KMS-11 (cell line): ENCODE measurements around the gene MAML2.

ENCODE experiments used
- H2AFZ ChIP-seq: fragments of 200-600 bp; sonication (generic); 2 replicates; pipeline ENCODE4 v1.6.1; 2016; ENCODE audit warnings: antibody characterized with exemption, mixed run types, low read depth
- H3K27ac ChIP-seq: fragments of 200-600 bp; sonication (generic); 2 replicates; pipeline ENCODE4 v1.6.1; 2016; ENCODE audit warnings: mild to moderate bottlenecking, mixed run types
- H3K27me3 ChIP-seq: fragments of 200-600 bp; sonication (generic); 2 replicates; pipeline ENCODE4 v1.6.1; 2017; ENCODE audit warnings: mild to moderate bottlenecking, low read depth, mixed run types, moderate library complexity; ENCODE audit not compliant: insufficient read depth
- H3K36me3 ChIP-seq: fragments of 200-600 bp; sonication (generic); 2 replicates; pipeline ENCODE4 v1.6.1; 2017; ENCODE audit warnings: mild to moderate bottlenecking, mixed run types; ENCODE audit not compliant: insufficient read depth
- H3K4me1 ChIP-seq: fragments of 200-600 bp; sonication (generic); 2 replicates; pipeline ENCODE4 v1.6.1; 2016; ENCODE audit warnings: mild to moderate bottlenecking, low read depth, mixed run types; ENCODE audit not compliant: poor library complexity, severe bottlenecking
- H3K4me2 ChIP-seq: fragments of 200-600 bp; sonication (generic); 2 replicates; pipeline ENCODE4 v1.7.0; 2016; ENCODE audit warnings: mild to moderate bottlenecking, mixed run types
- H3K4me3 ChIP-seq: fragments of 200-600 bp; sonication (generic); IDR thresholded peaks from 2 replicates; pipeline ENCODE4 v1.6.1; 2017; ENCODE audit warnings: low read depth, low read length, mixed read lengths; ENCODE audit not compliant: insufficient read depth
- H3K79me2 ChIP-seq: fragments of 200-600 bp; sonication (generic); 2 replicates; pipeline ENCODE4 v1.6.1; 2016; ENCODE audit warnings: low read depth, mixed run types; ENCODE audit not compliant: insufficient read depth
- H3K9ac ChIP-seq: fragments of 200-600 bp; sonication (generic); 2 replicates; pipeline ENCODE4 v1.6.1; 2016; ENCODE audit warnings: mild to moderate bottlenecking, mixed run types
- H4K20me1 ChIP-seq: fragments of 200-600 bp; sonication (generic); 2 replicates; pipeline ENCODE4 v1.6.1; 2016; ENCODE audit warnings: mild to moderate bottlenecking, mixed run types; ENCODE audit not compliant: insufficient read depth
- CTCF ChIP-seq: fragments of 200-600 bp; sonication (generic); conservative IDR thresholded peaks from 2 replicates; pipeline ENCODE4 v1.6.1; 2017; ENCODE audit warnings: low read depth, mild to moderate bottlenecking, antibody characterized with exemption, low read length, moderate library complexity, mixed read lengths

The MAML2 gene

GRCh38 chr11:96111308-96111707, 231.7 kb downstream of the MAML2 start:
- no peak for TF ChIP-seq CTCF
- no peaks in the 10 kb centered on the region for H3K27me3 ChIP-seq
- no peak overlapping the region for H3K4me3 ChIP-seq
- no peak overlapping the region for H3K27ac ChIP-seq
- H3K4me1 ChIP-seq: no peaks in the 10 kb centered on the region
- H3K79me2 ChIP-seq: no peaks in the 10 kb centered on the region
- no peak overlapping the region for H3K4me2 ChIP-seq
- no peak overlapping the region for H2AFZ ChIP-seq
- no peaks in the 10 kb centered on the region for H4K20me1 ChIP-seq
- no peak overlapping the region for H3K9ac ChIP-seq
- no peaks in the 10 kb centered on the region for H3K36me3 ChIP-seq

GRCh38 chr11:96110302-96110701, 232.7 kb downstream of the MAML2 start:
- Histone ChIP-seq H3K27me3 (no peaks in the 10 kb centered on the region), H3K4me1 (no peaks in the 10 kb centered on the region), H3K9ac (no peak overlapping the region), H4K20me1 (no peaks in the 10 kb centered on the region), H3K36me3 (no peaks in the 10 kb centered on the region), H3K4me3 (no peak overlapping the region), H3K27ac (no peak overlapping the region), H2AFZ (no peak overlapping the region), H3K4me2 (no peak overlapping the region), H3K79me2 (no peaks in the 10 kb centered on the region)
- TF ChIP-seq CTCF: no peak

- Histone ChIP-seq H3K4me3 (no peak overlapping the region), H3K4me2 (no peak overlapping the region), H2AFZ (no peak overlapping the region), H4K20me1 (no peaks in the 10 kb centered on the region), H3K9ac (no peak overlapping the region), H3K79me2 (no peaks in the 10 kb centered on the region), H3K4me1 (no peaks in the 10 kb centered on the region), H3K27ac (no peak overlapping the region), H3K27me3 (no peaks in the 10 kb centered on the region), H3K36me3 (no peaks in the 10 kb centered on the region)
- TF ChIP-seq CTCF: no peak
Measured at GRCh38 chr11:96109331-96110030, 233.5 kb downstream of the MAML2 start.

GRCh38 chr11:96107143-96107824, 235.7 kb downstream of the MAML2 start:
- no peak for TF ChIP-seq CTCF
- Histone ChIP-seq H3K36me3 (no peaks in the 10 kb centered on the region), H3K79me2 (no peaks in the 10 kb centered on the region)

More at GRCh38 chr11:96107143-96107824, 235.7 kb downstream of the MAML2 start:
- no peaks in the 10 kb centered on the region for H4K20me1 ChIP-seq
- no peak overlapping the region for H3K27ac ChIP-seq
- H3K9ac ChIP-seq: no peak overlapping the region
- no peaks in the 10 kb centered on the region for H3K4me1 ChIP-seq
- H2AFZ ChIP-seq: no peak overlapping the region
- H3K27me3 ChIP-seq: no peaks in the 10 kb centered on the region
- no peak overlapping the region for H3K4me2 ChIP-seq
- H3K4me3 ChIP-seq: no peak overlapping the region
